GM12892 (cell line): ENCODE results near the gene ABCB1.

Experiments used
- POLR2A ChIP-seq: IDR thresholded peaks from 2 replicates; pipeline ENCODE4 v1.6.1; 2011; ENCODE audit warnings: low read depth, low read length, control low read depth
- POLR2AphosphoS5 ChIP-seq: IDR thresholded peaks from 2 replicates; pipeline ENCODE4 v1.6.1; 2011; ENCODE audit warnings: low read depth, low read length, control low read depth
- TAF1 ChIP-seq: IDR thresholded peaks from 2 replicates; pipeline ENCODE4 v1.6.1; 2011; ENCODE audit warnings: low read depth, mild to moderate bottlenecking, control low read depth, low read length, borderline replicate concordance

DNA sequence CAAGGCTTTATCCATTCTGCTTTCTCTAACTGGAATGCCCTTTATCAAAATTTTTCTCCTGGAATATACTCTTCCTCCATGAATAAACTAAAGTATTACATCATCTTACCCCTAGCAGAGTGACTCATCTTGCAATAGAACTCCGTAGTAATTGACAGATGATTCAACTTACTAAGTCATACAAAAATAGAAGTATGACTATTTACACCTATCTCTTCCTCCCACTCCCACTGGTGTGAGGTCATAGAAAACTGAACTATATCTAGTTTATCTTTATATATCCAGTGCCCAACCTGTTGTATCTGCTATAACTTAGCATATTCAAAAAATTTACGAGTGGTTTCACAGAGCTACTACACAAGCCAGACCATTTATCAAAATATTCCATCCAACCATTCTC is 26.1 kb downstream of the ABCB1 start:
- no peak for TF ChIP-seq POLR2A
- no peak for TF ChIP-seq POLR2AphosphoS5
- TF ChIP-seq TAF1 = no peak
